Tibial nerve (tissue), 3 donors: ENCODE data around the gene GIT1.

Experiments
- POLR2A ChIP-seq, 2 donors: fragments of 450-650 bp; IDR thresholded peaks; one replicate each; pipeline ENCODE4 v1.6.1; 2017; ENCODE audit warnings: antibody characterized with exemption in 2 of 2, mild to moderate bottlenecking in 2 of 2, moderate library complexity in 2 of 2
- TF ChIP-seq, protein P1 (sequence below), 5 experiments: fragments of 200-600 bp in 3 of 5; fragments of 450-650 bp in 2 of 5; sonication (generic) in 3 of 5; IDR thresholded peaks; one replicate each; pipeline ENCODE4 v1.5.1; 2016 to 2019; ENCODE audit warnings: antibody characterized with exemption in 5 of 5, mild to moderate bottlenecking in 3 of 5, moderate library complexity in 2 of 5

- TF ChIP-seq, protein P1, sequence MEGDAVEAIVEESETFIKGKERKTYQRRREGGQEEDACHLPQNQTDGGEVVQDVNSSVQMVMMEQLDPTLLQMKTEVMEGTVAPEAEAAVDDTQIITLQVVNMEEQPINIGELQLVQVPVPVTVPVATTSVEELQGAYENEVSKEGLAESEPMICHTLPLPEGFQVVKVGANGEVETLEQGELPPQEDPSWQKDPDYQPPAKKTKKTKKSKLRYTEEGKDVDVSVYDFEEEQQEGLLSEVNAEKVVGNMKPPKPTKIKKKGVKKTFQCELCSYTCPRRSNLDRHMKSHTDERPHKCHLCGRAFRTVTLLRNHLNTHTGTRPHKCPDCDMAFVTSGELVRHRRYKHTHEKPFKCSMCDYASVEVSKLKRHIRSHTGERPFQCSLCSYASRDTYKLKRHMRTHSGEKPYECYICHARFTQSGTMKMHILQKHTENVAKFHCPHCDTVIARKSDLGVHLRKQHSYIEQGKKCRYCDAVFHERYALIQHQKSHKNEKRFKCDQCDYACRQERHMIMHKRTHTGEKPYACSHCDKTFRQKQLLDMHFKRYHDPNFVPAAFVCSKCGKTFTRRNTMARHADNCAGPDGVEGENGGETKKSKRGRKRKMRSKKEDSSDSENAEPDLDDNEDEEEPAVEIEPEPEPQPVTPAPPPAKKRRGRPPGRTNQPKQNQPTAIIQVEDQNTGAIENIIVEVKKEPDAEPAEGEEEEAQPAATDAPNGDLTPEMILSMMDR (IDR thresholded peaks at IDR 0.05), result peak in 1 of 5 experiments; percentile 26
- no peak for TF ChIP-seq POLR2A (IDR thresholded peaks at IDR 0.05)
Observed at GRCh38 chr17:29593591-29594518, 4.4 kb upstream of the GIT1 start.
